ENCODE data around the gene MYO1E. TPM values are rescaled to one million over a fixed set of nuclear protein-coding genes. Genes with fewer than 3 reads are reported as not detected.
A peak's percentile ranks its signal among the peaks of the same experiment; 100 is the strongest.

The MYO1E gene
- total RNA-seq, 2 experiments from 2014 or later = 1.5 to 26.5 TPM

GRCh38 chr15:59360305-59360704 is 12.4 kb downstream of the MYO1E start:
- CTCF ChIA-PET (ENCODE audit: unreplicated experiment) = no interaction called here
- TF ChIP-seq EZH2phosphoT487 (IDR thresholded peaks at IDR 0.05; ENCODE audit: borderline replicate concordance, low read depth, low read length) (no peak), CTCF (conservative IDR thresholded peaks at IDR 0.05; ENCODE audit: low read length) (peak; percentile 29; the same call in 1 of the 2 replicates)
- Histone ChIP-seq H3K4me3 (ENCODE audit: low read depth, low read length, poor library complexity, severe bottlenecking) (no peak overlapping the region), H4K20me1 (ENCODE audit: insufficient read depth, low read length) (no peaks in the 10 kb centered on the region), H3K4me1 (ENCODE audit: insufficient read depth, low read length, poor library complexity, severe bottlenecking) (no peaks in the 10 kb centered on the region), H3K9me2 (ENCODE audit: insufficient read depth, low read length) (no peaks in the 10 kb centered on the region), H3K27ac (ENCODE audit: low read depth, low read length, poor library complexity, severe bottlenecking) (no peak overlapping the region), H3K36me3 (ENCODE audit: insufficient read depth, low read length) (no peaks in the 10 kb centered on the region), H3K4me2 (ENCODE audit: low read length) (no peak overlapping the region), H3K9me3 (ENCODE audit: low read length) (no peaks in the 10 kb centered on the region), H3K79me2 (ENCODE audit: insufficient read depth, low read depth, low read length) (no peaks in the 10 kb centered on the region), H2AFZ (ENCODE audit: low read length) (no peak overlapping the region)
- POLR2A ChIA-PET = interaction anchor here (0.5 kb wide), 1 partner anchor 21 kb away, joined by 3 read pairs; no protein-coding TSS in a partner anchor
- no peak for DNase-seq (ENCODE audit: low spot score)
- no TSS peak for BruUV-seq (replicated peaks)
- intact Hi-C loops (cut with micrococcal nuclease; ENCODE audit: unreplicated experiment) = loop anchor here (5.0 kb wide), 1 partner anchor 53 kb away; no protein-coding TSS in a partner anchor

GRCh38 chr15:59355730-59356129 is 16.9 kb downstream of the MYO1E start:
- no peak overlapping the region for H3K4me3 ChIP-seq (ENCODE audit: low read depth, low read length, poor library complexity, severe bottlenecking)
- H3K4me2 ChIP-seq (ENCODE audit: low read length) = no peak overlapping the region
- no peaks in the 10 kb centered on the region for H3K36me3 ChIP-seq (ENCODE audit: insufficient read depth, low read length)
- no peaks in the 10 kb centered on the region for H3K9me2 ChIP-seq (ENCODE audit: insufficient read depth, low read length)
- H3K9me3 ChIP-seq (ENCODE audit: low read length) = no peaks in the 10 kb centered on the region
- ChIA-PET POLR2A (no interaction called here), CTCF (ENCODE audit: unreplicated experiment) (no interaction called here)
- DNase-seq (ENCODE audit: low spot score) = no peak
- H3K79me2 ChIP-seq (ENCODE audit: insufficient read depth, low read depth, low read length) = no peaks in the 10 kb centered on the region
- no peaks in the 10 kb centered on the region for H4K20me1 ChIP-seq (ENCODE audit: insufficient read depth, low read length)
- BruUV-seq (replicated peaks) = no TSS peak
- H3K4me1 ChIP-seq (ENCODE audit: insufficient read depth, low read length, poor library complexity, severe bottlenecking) = peaks cover 5% of the 10 kb centered on the region
- H3K27ac ChIP-seq (ENCODE audit: low read depth, low read length, poor library complexity, severe bottlenecking) = no peak overlapping the region
- TF ChIP-seq EZH2phosphoT487 (IDR thresholded peaks at IDR 0.05; ENCODE audit: borderline replicate concordance, low read depth, low read length) = no peak
- TF ChIP-seq CTCF (conservative IDR thresholded peaks at IDR 0.05; ENCODE audit: low read length) = no peak
- intact Hi-C loops (cut with micrococcal nuclease; ENCODE audit: unreplicated experiment) = no loop called here
- H2AFZ ChIP-seq (ENCODE audit: low read length) = no peak overlapping the region

GRCh38 chr15:59354417-59355031 is 18.1 kb downstream of the MYO1E start:
- DNase-seq (ENCODE audit: low spot score) = no peak
- H3K4me2 ChIP-seq (ENCODE audit: low read length) = 0 out of 2 replicates have a peak overlapping the region, but pooled peaks have one; percentile 8
- CTCF ChIA-PET (ENCODE audit: unreplicated experiment) = no interaction called here

More at GRCh38 chr15:59354417-59355031, 18.1 kb downstream of the MYO1E start:
- Histone ChIP-seq H3K79me2 (ENCODE audit: insufficient read depth, low read depth, low read length) (no peaks in the 10 kb centered on the region), H4K20me1 (ENCODE audit: insufficient read depth, low read length) (no peaks in the 10 kb centered on the region), H3K4me1 (ENCODE audit: insufficient read depth, low read length, poor library complexity, severe bottlenecking) (peaks cover 5% of the 10 kb centered on the region), H3K36me3 (ENCODE audit: insufficient read depth, low read length) (no peaks in the 10 kb centered on the region), H3K9me3 (ENCODE audit: low read length) (no peaks in the 10 kb centered on the region), H3K4me3 (ENCODE audit: low read depth, low read length, poor library complexity, severe bottlenecking) (no peak overlapping the region), H3K27ac (ENCODE audit: low read depth, low read length, poor library complexity, severe bottlenecking) (no peak overlapping the region), H3K9me2 (ENCODE audit: insufficient read depth, low read length) (no peaks in the 10 kb centered on the region), H2AFZ (ENCODE audit: low read length) (no peak overlapping the region)
- no peak for TF ChIP-seq EZH2phosphoT487 (IDR thresholded peaks at IDR 0.05; ENCODE audit: borderline replicate concordance, low read depth, low read length)
- no peak for TF ChIP-seq CTCF (conservative IDR thresholded peaks at IDR 0.05; ENCODE audit: low read length)
- intact Hi-C loops (cut with micrococcal nuclease; ENCODE audit: unreplicated experiment) = no loop called here
- POLR2A ChIA-PET = interaction anchor here (0.7 kb wide), 1 partner anchor 8 kb away, joined by 4 read pairs; no protein-coding TSS in a partner anchor
- no TSS peak for BruUV-seq (replicated peaks)

Data from OCI-LY7 (cell line).